ENCODE data around the gene WDR7.

The WDR7 gene

GRCh38 chr18:56947236-56947635, 296.1 kb downstream of the WDR7 start:
- TF ChIP-seq CTCF (IDR thresholded peaks at IDR 0.05; ENCODE audit: control extremely low read depth, extremely low read depth, low read depth, missing control alignments), result no peak
- POLR2A ChIA-PET, result no interaction called here
- CTCF ChIA-PET, result interaction anchor here (1.5 to 1.6 kb wide), 2 partner anchors 9 to 19 kb away, joined by 4 to 6 read pairs; no protein-coding TSS in a partner anchor
- no peak for DNase-seq (ENCODE audit: extremely low spot score)

- no peak for TF ChIP-seq CTCF (IDR thresholded peaks at IDR 0.05; ENCODE audit: control extremely low read depth, extremely low read depth, low read depth, missing control alignments)
- POLR2A ChIA-PET, result no interaction called here
- CTCF ChIA-PET, result interaction anchor here (0.7 to 1.6 kb wide), 5 partner anchors 8 to 42 kb away, joined by 3 to 5 read pairs (median 3); no protein-coding TSS in a partner anchor
- no peak for DNase-seq (ENCODE audit: extremely low spot score)
Measured at GRCh38 chr18:56952026-56952425, 300.9 kb downstream of the WDR7 start.

- ChIA-PET CTCF (interaction anchor here (0.6 kb wide), 1 partner anchor 35 kb away, joined by 3 read pairs; no protein-coding TSS in a partner anchor), POLR2A (no interaction called here)
- no peak for DNase-seq (ENCODE audit: extremely low spot score)
- TF ChIP-seq CTCF (IDR thresholded peaks at IDR 0.05; ENCODE audit: control extremely low read depth, extremely low read depth, low read depth, missing control alignments), result no peak
Measured at GRCh38 chr18:56953428-56954198, 302.5 kb downstream of the WDR7 start.

- DNase-seq (ENCODE audit: extremely low spot score), result no peak
- POLR2A ChIA-PET, result no interaction called here
- CTCF ChIA-PET, result interaction anchor here (1.2 to 1.6 kb wide), 2 partner anchors 10 to 13 kb away, joined by 3 to 4 read pairs; no protein-coding TSS in a partner anchor
- TF ChIP-seq CTCF (IDR thresholded peaks at IDR 0.05; ENCODE audit: control extremely low read depth, extremely low read depth, low read depth, missing control alignments), result no peak
Measured at GRCh38 chr18:56955490-56955889, 304.3 kb downstream of the WDR7 start.

- ChIA-PET CTCF (no interaction called here), POLR2A (no interaction called here)
- TF ChIP-seq CTCF (IDR thresholded peaks at IDR 0.05; ENCODE audit: control extremely low read depth, extremely low read depth, low read depth, missing control alignments), result no peak
- no peak for DNase-seq (ENCODE audit: extremely low spot score)
Measured at GRCh38 chr18:56959120-56959519, 308.0 kb downstream of the WDR7 start.

- CTCF ChIA-PET, result no interaction called here
- POLR2A ChIA-PET, result interaction anchor here (0.7 kb wide), 1 partner anchor 154 kb away, joined by 3 read pairs; no protein-coding TSS in a partner anchor
- no peak for TF ChIP-seq CTCF (IDR thresholded peaks at IDR 0.05; ENCODE audit: control extremely low read depth, extremely low read depth, low read depth, missing control alignments)
- no peak for DNase-seq (ENCODE audit: extremely low spot score)
Measured at GRCh38 chr18:56962322-56962721, 311.2 kb downstream of the WDR7 start.
